HG02759 (cell line): ENCODE results near the gene GPR183.

Experiments used
- ATAC-seq: cut with Tn5 transposase; IDR thresholded peaks from one replicate; pipeline ENCODE4 v1.9.1; 2021; ENCODE audit warnings: mild to moderate bottlenecking, moderate library complexity; ENCODE audit not compliant: unreplicated experiment

Gene GPR183

GRCh38 chr13:99296398-99296797 is 10.8 kb downstream of the GPR183 start:
- peak; percentile 50 for ATAC-seq

- no peak for ATAC-seq
Observed at GRCh38 chr13:99295488-99296252, 11.5 kb downstream of the GPR183 start.

- ATAC-seq: no peak
Observed at GRCh38 chr13:99294958-99295357, 12.2 kb downstream of the GPR183 start.

GRCh38 chr13:99294198-99294597 is 13.0 kb downstream of the GPR183 start:
- ATAC-seq: no peak

- no peak for ATAC-seq
Observed at GRCh38 chr13:99293178-99293577, 14.0 kb downstream of the GPR183 start.

- no peak for ATAC-seq
Observed at GRCh38 chr13:99290894-99291293, 16.3 kb downstream of the GPR183 start.

- ATAC-seq: no peak
Observed at GRCh38 chr13:99289674-99290337, 17.4 kb downstream of the GPR183 start.

GRCh38 chr13:99289271-99289670 is 17.9 kb downstream of the GPR183 start:
- ATAC-seq: no peak

- peak; percentile 93 for ATAC-seq
Observed at GRCh38 chr13:99288089-99288488, 19.1 kb downstream of the GPR183 start.

GRCh38 chr13:99287551-99287950 is 19.6 kb downstream of the GPR183 start:
- ATAC-seq: peak; percentile 5

- ATAC-seq: no peak
Observed at GRCh38 chr13:99285432-99286182, 21.6 kb downstream of the GPR183 start.

GRCh38 chr13:99282264-99283231 is 24.7 kb downstream of the GPR183 start:
- peak; percentile 70 for ATAC-seq

- peak; percentile 82 for ATAC-seq
Observed at GRCh38 chr13:99281811-99282263, 25.4 kb downstream of the GPR183 start.

GRCh38 chr13:99280166-99280565 is 27.0 kb downstream of the GPR183 start:
- ATAC-seq: no peak

GRCh38 chr13:99279637-99280036 is 27.6 kb downstream of the GPR183 start:
- no peak for ATAC-seq

GRCh38 chr13:99278843-99279242 is 28.4 kb downstream of the GPR183 start:
- no peak for ATAC-seq

GRCh38 chr13:99278200-99278599 is 29.0 kb downstream of the GPR183 start:
- ATAC-seq: no peak

- ATAC-seq: no peak
Observed at GRCh38 chr13:99277629-99278028, 29.6 kb downstream of the GPR183 start.

GRCh38 chr13:99276706-99277105 is 30.5 kb downstream of the GPR183 start:
- no peak for ATAC-seq

GRCh38 chr13:99275093-99275469 is 32.1 kb downstream of the GPR183 start:
- ATAC-seq: no peak
